HepG2 (cell line): Measurements from ENCODE around the gene PANK3. TPM values are rescaled to one million over a fixed set of nuclear protein-coding genes. Genes with fewer than 3 reads are reported as not detected.

Source experiments
- ATAC-seq: fragments of 200-7000 bp; cut with Tn5 transposase; 3 replicates; pipeline ENCODE4 v1.9.1; 2020; ENCODE audit warnings: mild to moderate bottlenecking, moderate library complexity
- BruUV-seq: library from RNA; stranded (reverse); fragments of 400-500 nt; replicated peaks from 2 replicates; lab custom pipeline; 2021; lab: Mats Ljungman, UMichigan
- CTCF ChIA-PET: fragments of 300-600 bp; formaldehyde crosslinking; extraction: SDS; loops from one replicate; lab custom pipeline; 2021; ENCODE audit warnings: low total read pairs, inconsistent platforms, low intra/inter-chr PET ratio; lab: Yijun Ruan, JAX
- POLR2A ChIA-PET: fragments of 350-600 bp; sonication (Branson Sonifier 250); formaldehyde crosslinking; loops from one replicate; lab custom pipeline; 2020; ENCODE audit warnings: antibody characterized with exemption, inconsistent platforms; lab: Yijun Ruan, JAX
- DNase-seq: peaks from one replicate; pipeline ENCODE4 v3.0.0-alpha.2; 2015; ENCODE audit warnings: low spot score
- FAIRE-seq: peaks from 3 replicates; lab custom pipeline; 2011; peaks lifted over from hg19 to GRCh38; lab: Jason Lieb, UNC
- H2AFZ ChIP-seq: one replicate; pipeline ENCODE4 v1.6.1; 2011; ENCODE audit warnings: low read length, inconsistent platforms
- H3K27ac ChIP-seq: fragments of 300-600 bp; 3 replicates; pipeline ENCODE4 v1.8.0; 2011; ENCODE audit warnings: mixed run types, mild to moderate bottlenecking, mixed read lengths, low read length, inconsistent platforms; ENCODE audit not compliant: insufficient read depth; ENCODE audit errors: extremely low read length
- H3K27me3 ChIP-seq, 2 experiments: fragments of 200-600 bp in 1 of 2; 2 replicates in 1 of 2; 3 replicates in 1 of 2; pipeline versions ENCODE4 v1.6.0 to v1.8.0; 2011; ENCODE audit warnings: low read length in 2 of 2, mild to moderate bottlenecking in 2 of 2, moderate library complexity in 2 of 2, inconsistent platforms in 1 of 2; ENCODE audit not compliant: insufficient read depth in 2 of 2, control insufficient read depth in 1 of 2
- H3K36me3 ChIP-seq, 2 experiments: fragments of 200-600 bp in 1 of 2; replicated peaks in 1 of 2; 2 replicates in 1 of 2; 3 replicates in 1 of 2; pipeline versions ENCODE4 v1.5.1 to v1.8.0; 2011; ENCODE audit warnings: low read length in 2 of 2, inconsistent platforms in 1 of 2; ENCODE audit not compliant: insufficient read depth in 2 of 2, control insufficient read depth in 1 of 2
- H3K4me1 ChIP-seq: 2 replicates; pipeline ENCODE4 v1.5.1; 2012; ENCODE audit warnings: low read length, inconsistent platforms; ENCODE audit not compliant: insufficient read depth
- H3K4me2 ChIP-seq: 2 replicates; pipeline ENCODE4 v1.6.0; 2011; ENCODE audit warnings: low read depth, low read length, inconsistent platforms
- H3K4me3 ChIP-seq, 3 experiments: fragments of 200-600 bp in 1 of 3; sonication (generic), shearing (Covaris generic) in 1 of 3; replicated peaks in 1 of 3; 2 replicates each; pipeline ENCODE4 v1.5.1; 2011 to 2016; ENCODE audit warnings: low read length in 3 of 3, inconsistent platforms in 2 of 3, low read depth in 2 of 3, mild to moderate bottlenecking in 2 of 3, control low read depth in 1 of 3, mixed read lengths in 1 of 3; ENCODE audit not compliant: insufficient read depth in 1 of 3
- H3K79me2 ChIP-seq: one replicate; pipeline ENCODE4 v1.6.1; 2011; ENCODE audit warnings: low read length, inconsistent platforms; ENCODE audit not compliant: insufficient read depth
- H3K9ac ChIP-seq: 2 replicates; pipeline ENCODE4 v1.6.0; 2011; ENCODE audit warnings: mild to moderate bottlenecking, low read depth, low read length, inconsistent platforms; ENCODE audit not compliant: insufficient read depth
- H3K9me3 ChIP-seq: 2 replicates; pipeline ENCODE4 v1.5.1; 2012; ENCODE audit warnings: mild to moderate bottlenecking, low read length
- H4K20me1 ChIP-seq: 2 replicates; pipeline ENCODE4 v1.6.0; 2011; ENCODE audit warnings: inconsistent platforms, mild to moderate bottlenecking, low read length, moderate library complexity; ENCODE audit not compliant: insufficient read depth
- AGO2 ChIP-seq: fragments of 200-400 bp; formaldehyde crosslinking; optimal IDR thresholded peaks from 2 replicates; pipeline ENCODE3; 2017; ENCODE audit warnings: mild to moderate bottlenecking, low read depth, low read length, moderate library complexity
- CC2D1A ChIP-seq: sonication (generic); formaldehyde crosslinking; IDR thresholded peaks from 2 replicates; pipeline ENCODE4 v1.8.1; 2023; ENCODE audit warnings: mild to moderate bottlenecking, missing genetic modification reagents
- EHMT2 ChIP-seq: fragments of 200-600 bp; sonication (generic); IDR thresholded peaks from 2 replicates; pipeline ENCODE4 v1.7.0; 2017; ENCODE audit warnings: antibody characterized with exemption, low read depth, low read length, borderline replicate concordance
- JARID2 ChIP-seq: sonication (generic); formaldehyde crosslinking; IDR thresholded peaks from 2 replicates; pipeline ENCODE4 v1.8.1; 2023; ENCODE audit warnings: missing genetic modification reagents, inconsistent platforms; ENCODE audit not compliant: insufficient replicate concordance
- KDM3A ChIP-seq: IDR thresholded peaks from 2 replicates; pipeline ENCODE4 v1.6.1; 2018; ENCODE audit warnings: low read depth, missing compliant biosample characterization
- MATR3 ChIP-seq: sonication (generic); formaldehyde crosslinking; IDR thresholded peaks from 2 replicates; pipeline ENCODE4 v1.4.0; 2020; ENCODE audit warnings: missing genetic modification reagents
- NFYC ChIP-seq: IDR thresholded peaks from 2 replicates; pipeline ENCODE4 v1.6.1; 2016; ENCODE audit warnings: missing genetic modification reagents, missing compliant biosample characterization
- RFX1 ChIP-seq: fragments of 450-650 bp; IDR thresholded peaks from 2 replicates; pipeline ENCODE4 v1.6.1; 2017
- RORA ChIP-seq: sonication (generic); formaldehyde crosslinking; IDR thresholded peaks from 2 replicates; pipeline ENCODE4 v1.5.0; 2020; ENCODE audit warnings: mild to moderate bottlenecking, missing genetic modification reagents, moderate library complexity
- TSC22D2 ChIP-seq: sonication (generic); formaldehyde crosslinking; IDR thresholded peaks from 2 replicates; pipeline ENCODE4 v1.5.1; 2020; ENCODE audit warnings: missing genetic modification reagents, mild to moderate bottlenecking, borderline replicate concordance
- ZFP90 ChIP-seq: sonication (generic); formaldehyde crosslinking; IDR thresholded peaks from 2 replicates; pipeline ENCODE4 v1.8.0; 2022; ENCODE audit warnings: missing genetic modification reagents, mild to moderate bottlenecking, inconsistent platforms, borderline replicate concordance
- ZNF230 ChIP-seq: sonication (generic); formaldehyde crosslinking; IDR thresholded peaks from 2 replicates; pipeline ENCODE4 v1.4.0; 2020; ENCODE audit warnings: mild to moderate bottlenecking, missing genetic modification reagents
- ZNF264 ChIP-seq: sonication (generic); formaldehyde crosslinking; IDR thresholded peaks from 2 replicates; pipeline ENCODE4 v1.4.0; 2020; ENCODE audit warnings: missing genetic modification reagents
- ZNF709 ChIP-seq: sonication (generic); formaldehyde crosslinking; IDR thresholded peaks from 2 replicates; pipeline ENCODE4 v1.5.0; 2020; ENCODE audit warnings: mild to moderate bottlenecking, missing genetic modification reagents
- ZNF772 ChIP-seq: sonication (generic); formaldehyde crosslinking; IDR thresholded peaks from 2 replicates; pipeline ENCODE4 v1.5.0; 2020; ENCODE audit warnings: mild to moderate bottlenecking, missing genetic modification reagents
- ZNF850 ChIP-seq: sonication (generic); formaldehyde crosslinking; conservative IDR thresholded peaks from 2 replicates; pipeline ENCODE4 v1.9.0; 2021; ENCODE audit warnings: mild to moderate bottlenecking, missing genetic modification reagents
- whole genome bisulfite sequencing: methylation state at CpG from one replicate; pipeline ENCODE4 v1.1.6; 2017; ENCODE audit warnings: low lambda C conversion rate; 5-methylcytosine and 5-hydroxymethylcytosine counted together
- in situ Hi-C: cut with HindIII; loops from 2 replicates; pipeline ENCODE4 v1.10.0; 2017; ENCODE audit warnings: low pct_unique_long_range_greater_than_20kb; ENCODE audit not compliant: extremely low pct_ligation_motif_present
- intact Hi-C: fragments of 100-400 bp; cut with micrococcal nuclease; formaldehyde crosslinking; loops from one replicate; pipeline ENCODE4 v1.10.0; 2022; ENCODE audit not compliant: unreplicated experiment
- polyA plus RNA-seq, 8 experiments: library from polyadenylated mRNA; depleted of rRNA in 3 of 8; stranded (reverse) in 7 of 8; unstranded in 1 of 8; fragments of >200 nt; fragmentation: Illumina TruSeq in 4 of 8; extraction: Trizol in 4 of 8; gene quantifications; 2 replicates each; pipeline versions ENCODE4 v1.2.1 to v1.2.3, GENCODE V29; 2011 to 2016; ENCODE audit warnings: low read depth in 4 of 8, missing spikeins in 1 of 8, mixed read lengths in 1 of 8; ENCODE audit not compliant: insufficient read depth in 1 of 8
- total RNA-seq, 5 experiments: library from RNA; depleted of rRNA; stranded (reverse); fragments of >200 nt; fragmentation: Illumina TruSeq; extraction: Trizol; gene quantifications; 2 replicates each; pipeline ENCODE4 v1.2.3, GENCODE V29; 2016; ENCODE audit warnings: low read depth in 1 of 5
- TF ChIP-seq, protein P1 (sequence below): sonication (generic); formaldehyde crosslinking; IDR thresholded peaks from 2 replicates; pipeline ENCODE4 v1.5.1; 2020; ENCODE audit warnings: missing genetic modification reagents, mild to moderate bottlenecking, borderline replicate concordance
- TF ChIP-seq, protein P2 (sequence below): sonication (generic); formaldehyde crosslinking; IDR thresholded peaks from 2 replicates; pipeline ENCODE4 v1.8.1; 2023; ENCODE audit warnings: mild to moderate bottlenecking, missing genetic modification reagents, borderline replicate concordance
- TF ChIP-seq, protein P3 (sequence below): sonication (generic); formaldehyde crosslinking; IDR thresholded peaks from 2 replicates; pipeline ENCODE4 v1.5.1; 2020; ENCODE audit warnings: missing genetic modification reagents, mild to moderate bottlenecking, borderline replicate concordance
- TF ChIP-seq, protein P4 (sequence below): sonication (generic); formaldehyde crosslinking; conservative IDR thresholded peaks from 2 replicates; pipeline ENCODE4 v1.8.0; 2022; ENCODE audit warnings: low read depth, missing genetic modification reagents
- TF ChIP-seq, protein P5 (sequence below): sonication (generic); formaldehyde crosslinking; IDR thresholded peaks from 2 replicates; pipeline ENCODE4 v1.8.1; 2023; ENCODE audit warnings: mild to moderate bottlenecking, moderate library complexity, missing genetic modification reagents

PANK3 gene
- total and polyA plus RNA-seq, 2 of the 13 experiments (the other 11 are each of a cell fraction or from before 2014, with no cell fraction given) = 26.9 to 69.5 TPM

DNA sequence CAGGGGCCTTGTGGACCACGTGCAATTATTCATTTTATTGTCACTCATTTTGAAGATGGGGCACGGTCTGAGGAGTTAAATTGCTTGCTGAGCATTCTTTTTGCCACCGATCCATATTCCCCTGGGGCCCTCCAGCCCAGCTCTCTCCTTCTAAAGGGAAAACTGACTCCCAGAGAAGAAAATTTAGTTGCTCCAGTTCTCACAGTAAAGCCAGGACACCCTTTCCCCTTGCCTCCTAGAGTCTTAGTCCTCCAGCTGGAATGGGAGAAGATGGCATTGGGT, 1.0 kb upstream of the PANK3 start:
- Histone ChIP-seq H3K4me3 (peak overlapping the region; percentile 54 to 69 (median 61)), H2AFZ (no peak overlapping the region), H4K20me1 (peaks cover 37% of the 10 kb centered on the region), H3K4me1 (peaks cover 50% of the 10 kb centered on the region), H3K79me2 (peaks cover 39% of the 10 kb centered on the region), H3K9ac (peak overlapping the region; percentile 89), H3K27me3 (no peaks in the 10 kb centered on the region; a peak in 1 of 5 replicates), H3K27ac (peak overlapping the region; percentile 96), H3K4me2 (peak overlapping the region; percentile 93), H3K9me3 (no peaks in the 10 kb centered on the region), H3K36me3 (peaks cover 0 to 4% of the 10 kb centered on the region in 2 experiments; a peak in 1 of 5 replicates)
- WGBS = 46% methylated on average over 3 of the region's 3 CpGs
- in situ Hi-C loops = no loop called here
- ATAC-seq = no peak
- no peak for FAIRE-seq
- CTCF ChIA-PET = no interaction called here
- DNase-seq = no peak
- POLR2A ChIA-PET = interaction anchor here (1.0 to 4.0 kb wide), 6 partner anchors 10 to 51 kb away, joined by 3 to 91 read pairs (median 4); no protein-coding TSS in a partner anchor
- intact Hi-C loops = no loop called here
- TSS peak; percentile 99 for BruUV-seq
- TF ChIP-seq, protein P1, sequence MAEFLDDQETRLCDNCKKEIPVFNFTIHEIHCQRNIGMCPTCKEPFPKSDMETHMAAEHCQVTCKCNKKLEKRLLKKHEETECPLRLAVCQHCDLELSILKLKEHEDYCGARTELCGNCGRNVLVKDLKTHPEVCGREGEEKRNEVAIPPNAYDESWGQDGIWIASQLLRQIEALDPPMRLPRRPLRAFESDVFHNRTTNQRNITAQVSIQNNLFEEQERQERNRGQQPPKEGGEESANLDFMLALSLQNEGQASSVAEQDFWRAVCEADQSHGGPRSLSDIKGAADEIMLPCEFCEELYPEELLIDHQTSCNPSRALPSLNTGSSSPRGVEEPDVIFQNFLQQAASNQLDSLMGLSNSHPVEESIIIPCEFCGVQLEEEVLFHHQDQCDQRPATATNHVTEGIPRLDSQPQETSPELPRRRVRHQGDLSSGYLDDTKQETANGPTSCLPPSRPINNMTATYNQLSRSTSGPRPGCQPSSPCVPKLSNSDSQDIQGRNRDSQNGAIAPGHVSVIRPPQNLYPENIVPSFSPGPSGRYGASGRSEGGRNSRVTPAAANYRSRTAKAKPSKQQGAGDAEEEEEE (CRISPR knock-in tag) = no peak
- TF ChIP-seq TSC22D2 (CRISPR knock-in tag) (no peak), AGO2 (no peak), MATR3 (CRISPR knock-in tag) (no peak), ZFP90 (CRISPR knock-in tag) (0 out of 2 replicates have a peak, but pooled peaks have one; percentile 8), ZNF709 (no peak), CC2D1A (no peak), ZNF850 (no peak), KDM3A (CRISPR knock-in tag) (0 out of 2 replicates have a peak, but pooled peaks have one; percentile 1), ZNF230 (0 out of 2 replicates have a peak, but pooled peaks have one; percentile 11), RFX1 (no peak), JARID2 (CRISPR knock-in tag) (no peak), NFYC (CRISPR knock-in tag) (no peak), EHMT2 (0 out of 2 replicates have a peak, but pooled peaks have one; percentile 30), ZNF772 (CRISPR knock-in tag) (no peak), ZNF264 (CRISPR knock-in tag) (0 out of 2 replicates have a peak, but pooled peaks have one; percentile 43), RORA (CRISPR knock-in tag) (no peak)
- TF ChIP-seq, protein P2, sequence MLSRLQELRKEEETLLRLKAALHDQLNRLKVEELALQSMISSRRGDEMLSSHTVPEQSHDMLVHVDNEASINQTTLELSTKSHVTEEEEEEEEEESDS (CRISPR knock-in tag) = no peak
- TF ChIP-seq, protein P3, sequence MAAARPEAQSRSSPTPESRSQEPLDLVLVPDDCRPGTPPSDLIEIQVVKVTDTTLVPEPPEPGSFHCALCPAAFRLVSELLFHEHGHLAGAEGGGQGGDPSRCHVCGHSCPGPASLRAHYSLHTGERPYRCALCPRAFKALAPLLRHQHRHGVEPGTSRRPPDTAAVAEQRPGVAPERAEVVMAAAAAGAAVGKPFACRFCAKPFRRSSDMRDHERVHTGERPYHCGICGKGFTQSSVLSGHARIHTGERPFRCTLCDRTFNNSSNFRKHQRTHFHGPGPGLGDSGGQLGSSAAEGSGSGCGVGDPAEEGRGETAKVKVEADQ (CRISPR knock-in tag) = no peak
- TF ChIP-seq, protein P4, sequence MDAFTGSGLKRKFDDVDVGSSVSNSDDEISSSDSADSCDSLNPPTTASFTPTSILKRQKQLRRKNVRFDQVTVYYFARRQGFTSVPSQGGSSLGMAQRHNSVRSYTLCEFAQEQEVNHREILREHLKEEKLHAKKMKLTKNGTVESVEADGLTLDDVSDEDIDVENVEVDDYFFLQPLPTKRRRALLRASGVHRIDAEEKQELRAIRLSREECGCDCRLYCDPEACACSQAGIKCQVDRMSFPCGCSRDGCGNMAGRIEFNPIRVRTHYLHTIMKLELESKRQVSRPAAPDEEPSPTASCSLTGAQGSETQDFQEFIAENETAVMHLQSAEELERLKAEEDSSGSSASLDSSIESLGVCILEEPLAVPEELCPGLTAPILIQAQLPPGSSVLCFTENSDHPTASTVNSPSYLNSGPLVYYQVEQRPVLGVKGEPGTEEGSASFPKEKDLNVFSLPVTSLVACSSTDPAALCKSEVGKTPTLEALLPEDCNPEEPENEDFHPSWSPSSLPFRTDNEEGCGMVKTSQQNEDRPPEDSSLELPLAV = no peak
- TF ChIP-seq, protein P5, sequence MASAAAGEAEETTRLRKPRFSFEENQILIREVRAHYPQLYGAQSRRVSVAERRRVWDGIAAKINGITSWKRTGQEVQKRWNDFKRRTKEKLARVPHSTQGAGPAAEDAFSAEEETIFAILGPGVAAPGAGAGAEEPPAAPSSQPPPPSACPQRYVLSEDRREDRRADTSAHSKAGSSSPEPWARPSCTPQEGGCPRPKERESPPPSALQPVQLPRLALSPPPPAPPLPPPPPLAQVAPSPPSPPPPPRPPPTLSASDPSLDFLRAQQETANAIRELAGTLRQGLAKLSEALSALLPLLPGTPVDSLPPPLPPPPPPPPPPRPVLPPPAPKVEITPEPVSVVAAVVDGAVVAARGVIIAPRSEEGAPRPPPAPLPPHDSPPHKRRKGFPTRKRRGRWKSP = no peak
